GM12878 (cell line): Measurements from ENCODE around the gene AMIGO2.

ENCODE experiments used
- TAF1 ChIP-seq: IDR thresholded peaks from 2 replicates; pipeline ENCODE4 v1.6.1; 2011; ENCODE audit warnings: mild to moderate bottlenecking, low read depth, low read length, borderline replicate concordance
- ZNF274 ChIP-seq: IDR thresholded peaks from one replicate; pipeline ENCODE4 v1.8.0; 2011; ENCODE audit not compliant: insufficient read length, insufficient read depth
- TF ChIP-seq, protein P1 (sequence below): fragments of 450-650 bp; IDR thresholded peaks from 2 replicates; pipeline ENCODE4 v1.6.1; 2016; ENCODE audit warnings: mild to moderate bottlenecking
- TF ChIP-seq, protein P2 (sequence below): IDR thresholded peaks from 2 replicates; pipeline ENCODE4 v1.6.1; 2012; ENCODE audit warnings: low read depth, low read length, improper control_type of control experiment

DNA sequence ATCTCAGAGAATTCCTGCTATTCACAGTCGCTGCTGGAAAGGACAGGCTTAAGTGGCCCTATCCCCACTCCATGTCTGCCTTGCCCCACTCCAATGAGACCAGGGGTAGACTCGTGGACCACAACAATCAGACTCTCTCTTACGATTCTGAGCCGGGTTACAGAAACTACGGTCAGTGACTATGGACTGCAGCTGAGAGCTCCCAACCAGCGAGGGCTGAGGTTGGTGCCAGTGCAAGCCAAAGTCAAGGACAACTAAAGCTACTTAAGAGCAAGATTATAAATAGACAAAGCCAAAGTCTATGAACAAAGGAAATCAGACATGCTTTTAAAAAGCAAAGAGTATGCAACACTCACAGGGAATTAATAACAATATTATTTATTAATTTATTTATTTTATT is 18.3 kb upstream of the AMIGO2 start:
- TF ChIP-seq, protein P1, sequence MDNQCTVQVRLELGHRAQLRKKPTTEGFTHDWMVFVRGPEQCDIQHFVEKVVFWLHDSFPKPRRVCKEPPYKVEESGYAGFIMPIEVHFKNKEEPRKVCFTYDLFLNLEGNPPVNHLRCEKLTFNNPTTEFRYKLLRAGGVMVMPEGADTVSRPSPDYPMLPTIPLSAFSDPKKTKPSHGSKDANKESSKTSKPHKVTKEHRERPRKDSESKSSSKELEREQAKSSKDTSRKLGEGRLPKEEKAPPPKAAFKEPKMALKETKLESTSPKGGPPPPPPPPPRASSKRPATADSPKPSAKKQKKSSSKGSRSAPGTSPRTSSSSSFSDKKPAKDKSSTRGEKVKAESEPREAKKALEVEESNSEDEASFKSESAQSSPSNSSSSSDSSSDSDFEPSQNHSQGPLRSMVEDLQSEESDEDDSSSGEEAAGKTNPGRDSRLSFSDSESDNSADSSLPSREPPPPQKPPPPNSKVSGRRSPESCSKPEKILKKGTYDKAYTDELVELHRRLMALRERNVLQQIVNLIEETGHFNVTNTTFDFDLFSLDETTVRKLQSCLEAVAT = no peak
- TF ChIP-seq ZNF274 (no peak), TAF1 (no peak)
- TF ChIP-seq, protein P2, sequence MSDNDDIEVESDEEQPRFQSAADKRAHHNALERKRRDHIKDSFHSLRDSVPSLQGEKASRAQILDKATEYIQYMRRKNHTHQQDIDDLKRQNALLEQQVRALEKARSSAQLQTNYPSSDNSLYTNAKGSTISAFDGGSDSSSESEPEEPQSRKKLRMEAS = no peak
